Type B pancreatic cell (in vitro differentiated cells): ENCODE measurements around the gene RTN4R. TPM values are rescaled to one million over a fixed set of nuclear protein-coding genes. Genes with fewer than 3 reads are reported as not detected.
"Not testable (repeated sequence)": the region's sequence is repeated elsewhere in the genome, so short reads cannot be mapped to it uniquely, and the experiment has no call there.

Source experiments
- DNase-seq: peaks from one replicate; pipeline ENCODE4 v3.0.0; 2021; ENCODE audit warnings: mixed read lengths; ENCODE audit not compliant: unreplicated experiment; ENCODE audit errors: extremely low spot score
- H3K27ac Mint-ChIP-seq: 2 replicates; pipeline ENCODE4 v1.8.0; 2021; ENCODE audit warnings: mild to moderate bottlenecking, mixed read lengths
- H3K27me3 Mint-ChIP-seq: 2 replicates; pipeline ENCODE4 v1.8.0; 2021; ENCODE audit warnings: mixed read lengths
- H3K36me3 Mint-ChIP-seq: 2 replicates; pipeline ENCODE4 v1.8.0; 2021; ENCODE audit warnings: mixed read lengths
- H3K4me1 Mint-ChIP-seq: one replicate; pipeline ENCODE4 v1.8.0; 2021; ENCODE audit warnings: mixed read lengths; ENCODE audit not compliant: unreplicated experiment
- H3K4me3 Mint-ChIP-seq: 2 replicates; pipeline ENCODE4 v1.8.0; 2021; ENCODE audit warnings: mild to moderate bottlenecking, mixed read lengths
- H3K9me3 Mint-ChIP-seq: 2 replicates; pipeline ENCODE4 v1.8.0; 2021; ENCODE audit warnings: mixed read lengths
- CTCF ChIP-seq: fragments of 200-600 bp; sonication (generic); conservative IDR thresholded peaks from 2 replicates; pipeline ENCODE4 v1.5.0; 2021; ENCODE audit warnings: antibody characterized with exemption, mild to moderate bottlenecking
- total RNA-seq: library from RNA; stranded (reverse); gene quantifications from 2 replicates; pipeline ENCODE4 v1.2.1, GENCODE V29; 2021; ENCODE audit warnings: low replicate concordance

The RTN4R gene
- total RNA-seq, 1 donor from 2014 or later, result 9.0 TPM

GRCh38 chr22:20290045-20290392 is 21.9 kb upstream of the RTN4R start:
- no peaks in the 10 kb centered on the region for H3K36me3 Mint-ChIP-seq
- H3K9me3 Mint-ChIP-seq, result no peaks in the 10 kb centered on the region
- peaks cover 10% of the 10 kb centered on the region for H3K27me3 Mint-ChIP-seq
- no peak for TF ChIP-seq CTCF
- no peak overlapping the region for H3K27ac Mint-ChIP-seq
- DNase-seq, result no peak
- H3K4me1 Mint-ChIP-seq, result peaks cover 6% of the 10 kb centered on the region
- H3K4me3 Mint-ChIP-seq, result no peak overlapping the region

- H3K27ac Mint-ChIP-seq, H3K36me3 Mint-ChIP-seq, H3K9me3 Mint-ChIP-seq, H3K4me3 Mint-ChIP-seq, H3K4me1 Mint-ChIP-seq, DNase-seq: not testable (repeated sequence)
- peaks cover 10% of the 10 kb centered on the region for H3K27me3 Mint-ChIP-seq
Measured at GRCh38 chr22:20289182-20290044, 21.3 kb upstream of the RTN4R start.

GRCh38 chr22:20286784-20287423 is 18.8 kb upstream of the RTN4R start:
- DNase-seq, H3K9me3 Mint-ChIP-seq, H3K27me3 Mint-ChIP-seq, H3K4me1 Mint-ChIP-seq, H3K27ac Mint-ChIP-seq, H3K36me3 Mint-ChIP-seq, H3K4me3 Mint-ChIP-seq: not testable (repeated sequence)

GRCh38 chr22:20286312-20286660 is 18.2 kb upstream of the RTN4R start:
- H3K4me1 Mint-ChIP-seq, H3K27me3 Mint-ChIP-seq, H3K27ac Mint-ChIP-seq, H3K9me3 Mint-ChIP-seq, DNase-seq, H3K4me3 Mint-ChIP-seq, H3K36me3 Mint-ChIP-seq: not testable (repeated sequence)

GRCh38 chr22:20285473-20286311 is 17.6 kb upstream of the RTN4R start:
- not testable (repeated sequence) for H3K9me3 Mint-ChIP-seq, H3K27me3 Mint-ChIP-seq, H3K4me3 Mint-ChIP-seq, H3K36me3 Mint-ChIP-seq, H3K27ac Mint-ChIP-seq, H3K4me1 Mint-ChIP-seq
- peak; percentile 87 for TF ChIP-seq CTCF
- peak; percentile 90 for DNase-seq

- Mint-ChIP-seq H3K27me3 (peaks cover 1% of the 10 kb centered on the region), H3K9me3 (no peaks in the 10 kb centered on the region)
Measured at GRCh38 chr22:20284471-20285086, 16.5 kb upstream of the RTN4R start.

More at GRCh38 chr22:20284471-20285086, 16.5 kb upstream of the RTN4R start:
- no peak for DNase-seq
- Mint-ChIP-seq H3K4me1 (no peaks in the 10 kb centered on the region), H3K4me3 (no peak overlapping the region), H3K27ac (no peak overlapping the region), H3K36me3 (no peaks in the 10 kb centered on the region)
- TF ChIP-seq CTCF, result no peak
